ENCODE measurements around the gene PEX16.

Gene PEX16

DNA sequence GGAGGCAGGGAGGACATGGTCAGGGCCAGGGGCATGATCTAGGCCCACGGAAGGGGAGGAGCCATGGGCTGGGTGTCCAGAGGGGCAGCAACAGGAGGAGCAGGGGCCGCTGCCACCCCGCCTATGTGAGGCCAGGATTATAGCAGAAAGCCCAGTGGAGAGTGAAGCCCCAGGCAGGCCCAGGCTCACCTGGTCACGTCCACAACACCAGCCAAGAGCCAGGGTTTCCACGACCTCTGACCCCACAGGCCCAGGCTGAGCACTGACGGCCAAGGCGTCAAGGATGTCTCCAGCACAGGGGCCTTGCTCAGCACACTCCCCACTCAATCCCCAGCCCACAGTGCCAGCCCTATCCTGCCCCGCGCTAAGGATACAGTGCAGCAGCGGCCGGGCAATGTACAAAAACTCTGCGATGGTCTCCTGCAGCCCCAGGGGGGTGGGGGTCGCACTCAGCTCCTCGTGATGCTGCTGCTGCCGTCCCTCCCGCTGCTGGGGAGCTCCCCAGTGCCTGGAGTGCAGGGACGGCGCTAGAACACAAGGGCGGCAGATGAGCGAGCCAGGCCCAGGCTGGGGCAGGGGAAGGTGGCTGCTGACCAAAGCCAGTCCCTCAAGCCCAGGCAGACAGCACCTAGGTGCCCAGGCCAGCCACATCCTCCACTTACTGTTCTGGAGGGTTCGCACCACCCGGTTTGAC lies 3.6 kb downstream of the PEX16 start:
- H4K20me1 ChIP-seq (ENCODE audit: insufficient read depth, low read length): no peaks in the 10 kb centered on the region
- H3K9me3 ChIP-seq (ENCODE audit: low read length): no peaks in the 10 kb centered on the region
- H3K27ac ChIP-seq (ENCODE audit: low read depth, low read length, poor library complexity, severe bottlenecking): no peak overlapping the region
- H3K9ac ChIP-seq (ENCODE audit: low read length): no peak overlapping the region
- peaks cover 57% of the 10 kb centered on the region for H3K36me3 ChIP-seq (ENCODE audit: insufficient read depth, low read length)
- no peaks in the 10 kb centered on the region for H3K27me3 ChIP-seq (ENCODE audit: insufficient read depth, low read length)
- TF ChIP-seq EZH2 (IDR thresholded peaks at IDR 0.05; ENCODE audit: borderline replicate concordance, low read length): no peak
- no peak for TF ChIP-seq CTCF (IDR thresholded peaks at IDR 0.05; ENCODE audit: low read length)
- H3K79me2 ChIP-seq (ENCODE audit: insufficient read depth, low read length): 0 out of 2 replicates have a peak, but pooled peaks cover 3% of the 10 kb centered on the region
- no peak overlapping the region for H3K4me2 ChIP-seq (ENCODE audit: low read length)
- H3F3A ChIP-seq (ENCODE audit: insufficient read depth, low read length): no peaks in the 10 kb centered on the region
- no peaks in the 10 kb centered on the region for H3K9me2 ChIP-seq (ENCODE audit: low read depth, low read length)
- H2AFZ ChIP-seq (ENCODE audit: low read length): no peak overlapping the region
- peaks cover 24% of the 10 kb centered on the region for H3K4me1 ChIP-seq (ENCODE audit: insufficient read depth, low read length, severe bottlenecking)
- no peak overlapping the region for H3K4me3 ChIP-seq (ENCODE audit: low read depth, low read length, poor library complexity, severe bottlenecking)

- no peak overlapping the region for H2AFZ ChIP-seq (ENCODE audit: low read length)
- H3K4me1 ChIP-seq (ENCODE audit: insufficient read depth, low read length, severe bottlenecking): peaks cover 18% of the 10 kb centered on the region
- H3K9ac ChIP-seq (ENCODE audit: low read length): no peak overlapping the region
- no peaks in the 10 kb centered on the region for H3K9me3 ChIP-seq (ENCODE audit: low read length)
- peaks cover 57% of the 10 kb centered on the region for H3K36me3 ChIP-seq (ENCODE audit: insufficient read depth, low read length)
- H3K27me3 ChIP-seq (ENCODE audit: insufficient read depth, low read length): no peaks in the 10 kb centered on the region
- no peaks in the 10 kb centered on the region for H4K20me1 ChIP-seq (ENCODE audit: insufficient read depth, low read length)
- H3K9me2 ChIP-seq (ENCODE audit: low read depth, low read length): no peaks in the 10 kb centered on the region
- TF ChIP-seq CTCF (IDR thresholded peaks at IDR 0.05; ENCODE audit: low read length) (no peak), EZH2 (IDR thresholded peaks at IDR 0.05; ENCODE audit: borderline replicate concordance, low read length) (no peak)
- no peak overlapping the region for H3K27ac ChIP-seq (ENCODE audit: low read depth, low read length, poor library complexity, severe bottlenecking)
- H3F3A ChIP-seq (ENCODE audit: insufficient read depth, low read length): no peaks in the 10 kb centered on the region
- no peak overlapping the region for H3K4me3 ChIP-seq (ENCODE audit: low read depth, low read length, poor library complexity, severe bottlenecking)
- 0 out of 2 replicates have a peak, but pooled peaks cover 3% of the 10 kb centered on the region for H3K79me2 ChIP-seq (ENCODE audit: insufficient read depth, low read length)
- no peak overlapping the region for H3K4me2 ChIP-seq (ENCODE audit: low read length)
Measured at GRCh38 chr11:45913514-45913913, 4.2 kb downstream of the PEX16 start.

DNA sequence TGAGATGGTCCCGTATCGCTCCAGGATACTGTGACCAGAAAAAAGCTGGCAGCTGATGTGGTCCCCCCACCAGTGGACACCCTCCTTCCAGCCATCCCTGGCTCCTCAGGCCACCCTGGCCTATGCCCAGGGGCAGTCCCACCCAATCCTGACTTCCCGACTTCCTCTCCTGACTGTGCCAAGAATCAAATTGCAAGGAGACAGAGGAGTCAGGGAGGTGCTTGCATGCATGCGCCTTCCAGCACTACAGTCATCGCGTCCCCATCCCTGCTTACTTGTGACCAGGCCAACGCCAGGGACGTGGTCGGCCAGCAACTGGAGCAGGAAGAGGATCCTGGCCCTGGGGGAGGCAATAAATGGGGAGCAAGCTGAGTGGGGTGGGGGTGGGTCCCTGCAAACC lies 7.1 kb downstream of the PEX16 start:
- Histone ChIP-seq H3K27me3 (ENCODE audit: insufficient read depth, low read length) (no peaks in the 10 kb centered on the region), H3K27ac (ENCODE audit: low read depth, low read length, poor library complexity, severe bottlenecking) (no peak overlapping the region), H3K4me3 (ENCODE audit: low read depth, low read length, poor library complexity, severe bottlenecking) (no peak overlapping the region), H3K9me3 (ENCODE audit: low read length) (no peaks in the 10 kb centered on the region), H3K79me2 (ENCODE audit: insufficient read depth, low read length) (no peaks in the 10 kb centered on the region), H3K4me2 (ENCODE audit: low read length) (no peak overlapping the region), H3K4me1 (ENCODE audit: insufficient read depth, low read length, severe bottlenecking) (no peaks in the 10 kb centered on the region), H3K9me2 (ENCODE audit: low read depth, low read length) (no peaks in the 10 kb centered on the region), H3K36me3 (ENCODE audit: insufficient read depth, low read length) (peaks cover 50% of the 10 kb centered on the region), H4K20me1 (ENCODE audit: insufficient read depth, low read length) (no peaks in the 10 kb centered on the region), H3F3A (ENCODE audit: insufficient read depth, low read length) (no peaks in the 10 kb centered on the region), H3K9ac (ENCODE audit: low read length) (no peak overlapping the region), H2AFZ (ENCODE audit: low read length) (no peak overlapping the region)
- TF ChIP-seq CTCF (IDR thresholded peaks at IDR 0.05; ENCODE audit: low read length) (no peak), EZH2 (IDR thresholded peaks at IDR 0.05; ENCODE audit: borderline replicate concordance, low read length) (no peak)

Measured in OCI-LY1 (cell line).